Liver (tissue), 9 donors: ENCODE results near the gene LVRN. TPM values are rescaled to one million over a fixed set of nuclear protein-coding genes. Genes with fewer than 3 reads are reported as not detected.

Source experiments
- DNase-seq: peaks from one replicate; pipeline ENCODE4 v3.0.0-alpha.2; 2017; ENCODE audit warnings: low spot score
- H3K27ac ChIP-seq, 2 donors: one replicate each; pipeline ENCODE4 v1.7.0; 2013; ENCODE audit warnings: inconsistent platforms in 2 of 2, low read length in 2 of 2, control low read depth in 1 of 2, low read depth in 1 of 2, mild to moderate bottlenecking in 1 of 2
- H3K27me3 ChIP-seq, 4 donors: one replicate each; pipeline versions ENCODE4 v1.6.1 to v1.7.0; 2013; ENCODE audit warnings: low read length in 3 of 4, inconsistent platforms in 1 of 4, mild to moderate bottlenecking in 1 of 4, moderate library complexity in 1 of 4; ENCODE audit not compliant: control insufficient read depth in 4 of 4, insufficient read depth in 4 of 4
- H3K36me3 ChIP-seq, 4 donors: one replicate each; pipeline versions ENCODE4 v1.6.1 to v1.7.0; 2013; ENCODE audit warnings: low read length in 3 of 4, mild to moderate bottlenecking in 3 of 4, low read depth in 1 of 4, moderate library complexity in 1 of 4; ENCODE audit not compliant: control insufficient read depth in 4 of 4, insufficient read depth in 3 of 4
- H3K4me1 ChIP-seq, 4 donors: one replicate each; pipeline versions ENCODE4 v1.6.1 to v1.7.0; 2013; ENCODE audit warnings: low read length in 3 of 4, mild to moderate bottlenecking in 3 of 4, moderate library complexity in 1 of 4; ENCODE audit not compliant: control insufficient read depth in 4 of 4, insufficient read depth in 4 of 4
- H3K4me3 ChIP-seq, 3 donors: one replicate each; pipeline versions ENCODE4 v1.6.1 to v1.7.0; 2013; ENCODE audit warnings: low read length in 3 of 3, control low read depth in 1 of 3, low read depth in 1 of 3, mild to moderate bottlenecking in 1 of 3
- H3K9ac ChIP-seq, 2 donors: one replicate each; pipeline ENCODE4 v1.7.0; 2013; ENCODE audit warnings: low read length in 2 of 2, mild to moderate bottlenecking in 2 of 2, moderate library complexity in 2 of 2, control low read depth in 1 of 2, low read depth in 1 of 2
- H3K9me3 ChIP-seq, 4 donors: one replicate each; pipeline versions ENCODE4 v1.6.1 to v1.7.0; 2013; ENCODE audit warnings: low read length in 3 of 4; ENCODE audit not compliant: control insufficient read depth in 4 of 4
- EGR1 ChIP-seq, 2 donors: IDR thresholded peaks; 2 replicates each; pipeline ENCODE4 v1.6.1; 2016 to 2018; ENCODE audit warnings: antibody characterized with exemption in 2 of 2, low read depth in 2 of 2
- FOXA1 ChIP-seq: IDR thresholded peaks from 2 replicates; pipeline ENCODE4 v1.6.1; 2016; ENCODE audit warnings: antibody characterized with exemption
- FOXA2 ChIP-seq: IDR thresholded peaks from 2 replicates; pipeline ENCODE4 v1.6.1; 2016; ENCODE audit warnings: antibody characterized with exemption
- GABPA ChIP-seq, 2 donors: IDR thresholded peaks in 1 of 2; conservative IDR thresholded peaks in 1 of 2; 2 replicates each; pipeline ENCODE4 v1.6.1; 2016; ENCODE audit warnings: antibody characterized with exemption in 2 of 2, mild to moderate bottlenecking in 1 of 2, moderate library complexity in 1 of 2
- HNF4A ChIP-seq, 2 donors: conservative IDR thresholded peaks; 2 replicates each; pipeline ENCODE4 v1.6.1; 2016; ENCODE audit warnings: antibody characterized with exemption in 2 of 2, mild to moderate bottlenecking in 2 of 2
- HNF4G ChIP-seq: IDR thresholded peaks from 2 replicates; pipeline ENCODE4 v1.6.1; 2016; ENCODE audit warnings: antibody characterized with exemption
- JUND ChIP-seq, 2 donors: IDR thresholded peaks; 2 replicates each; pipeline ENCODE4 v1.6.1; 2016; ENCODE audit warnings: antibody characterized with exemption in 2 of 2
- NR2F2 ChIP-seq: IDR thresholded peaks from 2 replicates; pipeline ENCODE4 v1.6.1; 2016; ENCODE audit warnings: antibody characterized with exemption
- RAD21 ChIP-seq, 2 donors: IDR thresholded peaks; 2 replicates each; pipeline ENCODE4 v1.6.1; 2016; ENCODE audit warnings: antibody characterized with exemption in 2 of 2, mild to moderate bottlenecking in 2 of 2
- RXRA ChIP-seq, 2 donors: IDR thresholded peaks; 2 replicates each; pipeline ENCODE4 v1.6.1; 2017 to 2018; ENCODE audit warnings: antibody characterized with exemption in 2 of 2, mild to moderate bottlenecking in 1 of 2
- SP1 ChIP-seq: IDR thresholded peaks from 2 replicates; pipeline ENCODE4 v1.6.1; 2018; ENCODE audit warnings: antibody characterized with exemption, mild to moderate bottlenecking
- TAF1 ChIP-seq: conservative IDR thresholded peaks from 2 replicates; pipeline ENCODE4 v1.6.1; 2016; ENCODE audit warnings: antibody characterized with exemption, mild to moderate bottlenecking
- YY1 ChIP-seq: IDR thresholded peaks from 2 replicates; pipeline ENCODE4 v1.6.1; 2016; ENCODE audit warnings: antibody characterized with exemption, mild to moderate bottlenecking
- WGBS: extraction: QIAGEN DNeasy Blood & Tissue Kit; methylation state at CpG from one replicate; pipeline ENCODE4 v1.1.7; 2013; 5-methylcytosine and 5-hydroxymethylcytosine counted together
- polyA plus RNA-seq, 2 donors: library from polyadenylated mRNA; stranded (reverse) in 1 of 2; unstranded in 1 of 2; fragments of 200-250 nt in 1 of 2; fragments of >200 nt in 1 of 2; fragmentation: Nextera tagmentation in 1 of 2; extraction: Ambion mirVana in 1 of 2; gene quantifications; one replicate each; pipeline versions ENCODE4 v1.2.1 to v1.2.3, GENCODE V29; 2013 to 2015
- total RNA-seq, 2 donors: library from RNA; depleted of rRNA; stranded (reverse); fragments of >200 nt; gene quantifications; one replicate each; pipeline ENCODE4 v1.2.3, GENCODE V29; 2014
- TF ChIP-seq, protein P1 (sequence below): IDR thresholded peaks from 2 replicates; pipeline ENCODE4 v1.6.1; 2016; ENCODE audit warnings: antibody characterized with exemption
- TF ChIP-seq, protein P2 (sequence below): IDR thresholded peaks from 2 replicates; pipeline ENCODE4 v1.6.1; 2016; ENCODE audit warnings: antibody characterized with exemption
- TF ChIP-seq, protein P3 (sequence below): IDR thresholded peaks from 2 replicates; pipeline ENCODE4 v1.6.1; 2016; ENCODE audit warnings: antibody characterized with exemption
- TF ChIP-seq, protein P4 (sequence below): IDR thresholded peaks from 2 replicates; pipeline ENCODE4 v1.6.1; 2016; ENCODE audit warnings: antibody characterized with exemption, mild to moderate bottlenecking
- TF ChIP-seq, protein P5 (sequence below): fragments of 150-350 bp; IDR thresholded peaks from 2 replicates; pipeline ENCODE4 v1.5.1; 2017; ENCODE audit warnings: improper control_type of control experiment, low read depth, low read length; ENCODE audit not compliant: missing input control
- donor health status: healthy.
- donor health status: healthy.
- donor health status: healthy.
- donor health status: healthy.
- donor health status: healthy.

Gene LVRN
- total and polyA plus RNA-seq, 4 donors, result 0.05 to 0.17 (median 0.11) TPM; not detected in 1

DNA sequence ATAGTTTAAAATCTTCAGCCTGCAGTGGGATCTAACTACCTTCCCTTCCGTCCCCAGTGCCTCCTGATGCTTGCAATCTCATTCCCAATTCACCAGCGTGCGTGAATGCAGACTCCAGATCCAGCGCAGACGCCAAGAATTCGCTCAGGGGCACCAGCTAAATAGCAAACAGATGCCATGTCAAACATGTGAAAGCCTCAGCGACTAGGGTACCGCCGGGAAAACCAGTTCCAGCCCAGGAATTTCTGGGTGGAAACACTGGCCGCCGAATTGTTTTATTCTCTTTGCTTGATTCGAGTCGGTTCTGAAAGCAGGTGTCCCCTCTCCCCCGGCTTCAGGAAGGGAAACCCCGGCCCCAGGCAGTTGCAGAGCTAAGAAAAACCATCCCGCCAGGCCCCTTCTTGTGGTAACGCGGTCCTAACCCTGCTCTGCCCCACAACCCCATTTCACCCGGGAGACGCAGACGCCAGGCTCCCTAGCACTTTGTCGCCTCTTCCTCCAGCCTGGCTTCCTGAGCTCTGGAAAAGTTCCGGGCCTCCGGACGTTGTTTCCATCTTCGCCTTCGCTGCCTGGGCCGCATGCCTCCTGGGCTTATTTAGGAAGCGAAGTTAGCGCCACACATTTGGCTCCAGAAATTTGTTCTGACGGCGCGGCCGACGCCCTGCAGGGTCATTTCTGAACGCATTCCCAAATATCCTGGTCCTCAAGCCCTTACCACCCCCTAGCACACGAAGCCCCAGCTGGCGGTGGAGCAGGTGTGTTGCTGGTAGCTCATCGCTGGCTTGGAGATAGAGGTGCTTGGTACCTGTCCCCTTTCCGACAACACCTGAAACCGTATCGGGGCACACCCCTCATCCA lies 665 bp upstream of the LVRN start:
- no peaks in the 10 kb centered on the region for H3K36me3 ChIP-seq
- H3K27me3 ChIP-seq, result peaks cover 0 to 21% (median 8%) of the 10 kb centered on the region in 4 donors
- DNase-seq, result no peak
- H3K4me3 ChIP-seq, result peak overlapping the region in 1 of 3 donors; percentile 46
- TF ChIP-seq GABPA (IDR thresholded peaks at IDR 0.05 in 1 of 2, conservative IDR thresholded peaks at IDR 0.05 in 1 of 2) (no peak), FOXA1 (no peak), EGR1 (IDR thresholded peaks at IDR 0.05; ENCODE audit: low read depth in 2 of 2) (no peak), HNF4G (no peak), NR2F2 (no peak), RAD21 (IDR thresholded peaks at IDR 0.05) (no peak), SP1 (no peak), RXRA (IDR thresholded peaks at IDR 0.05) (no peak), FOXA2 (no peak), HNF4A (conservative IDR thresholded peaks at IDR 0.05) (no peak), TAF1 (no peak), JUND (IDR thresholded peaks at IDR 0.05) (no peak), YY1 (no peak)
- TF ChIP-seq, protein P1, sequence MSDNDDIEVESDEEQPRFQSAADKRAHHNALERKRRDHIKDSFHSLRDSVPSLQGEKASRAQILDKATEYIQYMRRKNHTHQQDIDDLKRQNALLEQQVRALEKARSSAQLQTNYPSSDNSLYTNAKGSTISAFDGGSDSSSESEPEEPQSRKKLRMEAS, result no peak
- TF ChIP-seq, protein P2, sequence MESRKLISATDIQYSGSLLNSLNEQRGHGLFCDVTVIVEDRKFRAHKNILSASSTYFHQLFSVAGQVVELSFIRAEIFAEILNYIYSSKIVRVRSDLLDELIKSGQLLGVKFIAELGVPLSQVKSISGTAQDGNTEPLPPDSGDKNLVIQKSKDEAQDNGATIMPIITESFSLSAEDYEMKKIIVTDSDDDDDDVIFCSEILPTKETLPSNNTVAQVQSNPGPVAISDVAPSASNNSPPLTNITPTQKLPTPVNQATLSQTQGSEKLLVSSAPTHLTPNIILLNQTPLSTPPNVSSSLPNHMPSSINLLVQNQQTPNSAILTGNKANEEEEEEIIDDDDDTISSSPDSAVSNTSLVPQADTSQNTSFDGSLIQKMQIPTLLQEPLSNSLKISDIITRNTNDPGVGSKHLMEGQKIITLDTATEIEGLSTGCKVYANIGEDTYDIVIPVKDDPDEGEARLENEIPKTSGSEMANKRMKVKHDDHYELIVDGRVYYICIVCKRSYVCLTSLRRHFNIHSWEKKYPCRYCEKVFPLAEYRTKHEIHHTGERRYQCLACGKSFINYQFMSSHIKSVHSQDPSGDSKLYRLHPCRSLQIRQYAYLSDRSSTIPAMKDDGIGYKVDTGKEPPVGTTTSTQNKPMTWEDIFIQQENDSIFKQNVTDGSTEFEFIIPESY, result no peak
- TF ChIP-seq, protein P3, sequence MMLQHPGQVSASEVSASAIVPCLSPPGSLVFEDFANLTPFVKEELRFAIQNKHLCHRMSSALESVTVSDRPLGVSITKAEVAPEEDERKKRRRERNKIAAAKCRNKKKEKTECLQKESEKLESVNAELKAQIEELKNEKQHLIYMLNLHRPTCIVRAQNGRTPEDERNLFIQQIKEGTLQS, result no peak
- TF ChIP-seq, protein P4, sequence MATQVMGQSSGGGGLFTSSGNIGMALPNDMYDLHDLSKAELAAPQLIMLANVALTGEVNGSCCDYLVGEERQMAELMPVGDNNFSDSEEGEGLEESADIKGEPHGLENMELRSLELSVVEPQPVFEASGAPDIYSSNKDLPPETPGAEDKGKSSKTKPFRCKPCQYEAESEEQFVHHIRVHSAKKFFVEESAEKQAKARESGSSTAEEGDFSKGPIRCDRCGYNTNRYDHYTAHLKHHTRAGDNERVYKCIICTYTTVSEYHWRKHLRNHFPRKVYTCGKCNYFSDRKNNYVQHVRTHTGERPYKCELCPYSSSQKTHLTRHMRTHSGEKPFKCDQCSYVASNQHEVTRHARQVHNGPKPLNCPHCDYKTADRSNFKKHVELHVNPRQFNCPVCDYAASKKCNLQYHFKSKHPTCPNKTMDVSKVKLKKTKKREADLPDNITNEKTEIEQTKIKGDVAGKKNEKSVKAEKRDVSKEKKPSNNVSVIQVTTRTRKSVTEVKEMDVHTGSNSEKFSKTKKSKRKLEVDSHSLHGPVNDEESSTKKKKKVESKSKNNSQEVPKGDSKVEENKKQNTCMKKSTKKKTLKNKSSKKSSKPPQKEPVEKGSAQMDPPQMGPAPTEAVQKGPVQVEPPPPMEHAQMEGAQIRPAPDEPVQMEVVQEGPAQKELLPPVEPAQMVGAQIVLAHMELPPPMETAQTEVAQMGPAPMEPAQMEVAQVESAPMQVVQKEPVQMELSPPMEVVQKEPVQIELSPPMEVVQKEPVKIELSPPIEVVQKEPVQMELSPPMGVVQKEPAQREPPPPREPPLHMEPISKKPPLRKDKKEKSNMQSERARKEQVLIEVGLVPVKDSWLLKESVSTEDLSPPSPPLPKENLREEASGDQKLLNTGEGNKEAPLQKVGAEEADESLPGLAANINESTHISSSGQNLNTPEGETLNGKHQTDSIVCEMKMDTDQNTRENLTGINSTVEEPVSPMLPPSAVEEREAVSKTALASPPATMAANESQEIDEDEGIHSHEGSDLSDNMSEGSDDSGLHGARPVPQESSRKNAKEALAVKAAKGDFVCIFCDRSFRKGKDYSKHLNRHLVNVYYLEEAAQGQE, result no peak
- TF ChIP-seq, protein P5, sequence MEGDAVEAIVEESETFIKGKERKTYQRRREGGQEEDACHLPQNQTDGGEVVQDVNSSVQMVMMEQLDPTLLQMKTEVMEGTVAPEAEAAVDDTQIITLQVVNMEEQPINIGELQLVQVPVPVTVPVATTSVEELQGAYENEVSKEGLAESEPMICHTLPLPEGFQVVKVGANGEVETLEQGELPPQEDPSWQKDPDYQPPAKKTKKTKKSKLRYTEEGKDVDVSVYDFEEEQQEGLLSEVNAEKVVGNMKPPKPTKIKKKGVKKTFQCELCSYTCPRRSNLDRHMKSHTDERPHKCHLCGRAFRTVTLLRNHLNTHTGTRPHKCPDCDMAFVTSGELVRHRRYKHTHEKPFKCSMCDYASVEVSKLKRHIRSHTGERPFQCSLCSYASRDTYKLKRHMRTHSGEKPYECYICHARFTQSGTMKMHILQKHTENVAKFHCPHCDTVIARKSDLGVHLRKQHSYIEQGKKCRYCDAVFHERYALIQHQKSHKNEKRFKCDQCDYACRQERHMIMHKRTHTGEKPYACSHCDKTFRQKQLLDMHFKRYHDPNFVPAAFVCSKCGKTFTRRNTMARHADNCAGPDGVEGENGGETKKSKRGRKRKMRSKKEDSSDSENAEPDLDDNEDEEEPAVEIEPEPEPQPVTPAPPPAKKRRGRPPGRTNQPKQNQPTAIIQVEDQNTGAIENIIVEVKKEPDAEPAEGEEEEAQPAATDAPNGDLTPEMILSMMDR, result no peak
- H3K27ac ChIP-seq, result no peak overlapping the region
- 13% methylated on average over 42 of the region's 42 CpGs for WGBS
- H3K4me1 ChIP-seq, result peaks cover 0 to 18% (median 7%) of the 10 kb centered on the region in 4 donors
- peaks cover 0 to 5% (median 0%) of the 10 kb centered on the region in 4 donors for H3K9me3 ChIP-seq
- no peak overlapping the region for H3K9ac ChIP-seq
